DND-41 (cell line): ENCODE results near the gene CERS6.

ENCODE experiments used
- ATAC-seq: fragments of 200-7000 bp; cut with Tn5 transposase; 3 replicates; pipeline ENCODE4 v1.9.1; 2021; ENCODE audit warnings: low read depth; ENCODE audit not compliant: insufficient read depth
- DNase-seq: peaks from one replicate; pipeline ENCODE4 v3.0.0-alpha.2; 2020
- H2AFZ ChIP-seq: 2 replicates; pipeline ENCODE4 v1.6.0; 2012; ENCODE audit warnings: low read depth, low read length
- H3K27ac ChIP-seq: 2 replicates; pipeline ENCODE4 v1.5.1; 2012; ENCODE audit warnings: low read length, inconsistent platforms
- H3K27me3 ChIP-seq: fragments of 200-600 bp; sonication (generic); 2 replicates; pipeline ENCODE4 v1.6.0; 2012; ENCODE audit warnings: low read length, mild to moderate bottlenecking, inconsistent platforms; ENCODE audit not compliant: insufficient read depth, poor library complexity
- H3K36me3 ChIP-seq: 2 replicates; pipeline ENCODE4 v1.5.1; 2012; ENCODE audit warnings: low read length, inconsistent platforms; ENCODE audit not compliant: insufficient read depth
- H3K4me1 ChIP-seq: 2 replicates; pipeline ENCODE4 v1.5.1; 2012; ENCODE audit warnings: mild to moderate bottlenecking, low read length; ENCODE audit not compliant: insufficient read depth
- H3K4me2 ChIP-seq: 2 replicates; pipeline ENCODE4 v1.6.0; 2012; ENCODE audit warnings: mild to moderate bottlenecking, moderate library complexity, low read length, inconsistent platforms; ENCODE audit not compliant: insufficient read depth
- H3K4me3 ChIP-seq, 2 experiments: fragments of 200-600 bp in 1 of 2; shearing (Covaris generic) in 1 of 2; 2 replicates each; pipeline ENCODE4 v1.5.1; 2012 to 2016; ENCODE audit warnings: inconsistent platforms in 2 of 2, low read length in 2 of 2, mild to moderate bottlenecking in 2 of 2, low read depth in 1 of 2, moderate library complexity in 1 of 2
- H3K79me2 ChIP-seq: 2 replicates; pipeline ENCODE4 v1.6.0; 2012; ENCODE audit warnings: low read length, inconsistent platforms; ENCODE audit not compliant: insufficient read depth
- H3K9ac ChIP-seq: 2 replicates; pipeline ENCODE4 v1.6.0; 2012; ENCODE audit warnings: low read depth, mild to moderate bottlenecking, inconsistent platforms, low read length, moderate library complexity
- H3K9me3 ChIP-seq: 2 replicates; pipeline ENCODE4 v1.5.1; 2012; ENCODE audit warnings: low read length, moderate library complexity, mild to moderate bottlenecking, inconsistent platforms; ENCODE audit not compliant: insufficient read depth, severe bottlenecking
- H4K20me1 ChIP-seq: 2 replicates; pipeline ENCODE4 v1.6.0; 2012; ENCODE audit warnings: low read length; ENCODE audit not compliant: insufficient read depth
- CTCF ChIP-seq: IDR thresholded peaks from 2 replicates; pipeline ENCODE4 v1.5.1; 2012; ENCODE audit warnings: borderline replicate concordance, low read length, moderate library complexity, mild to moderate bottlenecking; ENCODE audit not compliant: poor library complexity, severe bottlenecking; ENCODE audit errors: extremely low read depth
- EZH2 ChIP-seq: IDR thresholded peaks from 3 replicates; pipeline ENCODE4 v1.6.1; 2012; ENCODE audit warnings: borderline replicate concordance, low read depth, mild to moderate bottlenecking, moderate library complexity, low read length, inconsistent platforms; ENCODE audit not compliant: severe bottlenecking

The CERS6 gene

GRCh38 chr2:168703926-168704325 lies 247.9 kb downstream of the CERS6 start:
- no peak overlapping the region for H3K27ac ChIP-seq
- no peaks in the 10 kb centered on the region for H3K9me3 ChIP-seq
- H4K20me1 ChIP-seq: no peaks in the 10 kb centered on the region
- H3K4me3 ChIP-seq: no peak overlapping the region
- ATAC-seq (peak; percentile 45; the same call in 1 of the 3 replicates), DNase-seq (no peak)
- no peak overlapping the region for H2AFZ ChIP-seq
- H3K36me3 ChIP-seq: no peaks in the 10 kb centered on the region
- H3K9ac ChIP-seq: no peak overlapping the region
- no peak for TF ChIP-seq EZH2
- H3K4me2 ChIP-seq: no peak overlapping the region
- no peaks in the 10 kb centered on the region for H3K27me3 ChIP-seq
- no peaks in the 10 kb centered on the region for H3K79me2 ChIP-seq
- H3K4me1 ChIP-seq: no peaks in the 10 kb centered on the region

DNA sequence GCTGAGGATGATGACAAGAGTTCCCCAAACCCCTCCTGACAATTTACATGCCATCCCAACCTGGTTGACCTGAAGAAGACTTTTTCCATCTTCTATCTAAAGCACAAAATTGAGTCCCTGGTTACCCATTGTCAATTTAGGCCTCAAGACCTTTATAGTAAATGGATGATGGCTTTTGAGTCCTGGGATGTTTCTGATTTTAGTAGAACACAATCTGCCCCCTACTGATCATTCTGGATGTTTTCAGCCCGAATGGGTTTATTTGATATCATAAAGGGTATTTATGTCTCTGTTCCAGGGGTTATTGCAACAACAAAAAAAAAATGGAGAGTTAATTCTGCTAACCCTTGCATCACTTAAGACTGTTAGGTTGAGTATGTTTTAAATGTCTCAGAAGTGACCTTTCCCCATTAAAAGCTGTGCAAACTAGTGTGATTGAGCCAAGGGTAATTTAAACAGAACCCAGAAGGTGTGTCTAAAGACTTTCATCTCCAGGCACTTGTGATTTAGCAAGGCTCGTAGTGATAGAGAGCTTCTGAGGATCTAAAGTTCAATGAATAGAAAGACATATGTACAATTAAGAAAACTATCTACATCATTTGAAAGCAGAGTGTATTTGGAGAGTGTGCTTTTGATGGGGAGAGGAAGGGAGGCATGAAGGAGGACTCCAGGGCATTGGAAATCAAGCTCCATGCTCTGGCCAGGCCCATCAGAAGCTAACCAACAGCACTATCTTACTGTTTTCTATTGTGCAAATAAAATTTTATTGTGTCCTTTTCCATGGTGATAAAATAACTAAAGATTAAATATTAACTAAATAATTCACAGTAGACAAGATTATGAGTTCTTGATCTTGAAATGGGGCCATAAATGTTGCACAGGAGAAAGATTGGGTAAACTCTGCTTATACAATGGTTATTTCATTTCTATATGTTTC lies 249.7 kb downstream of the CERS6 start:
- no peaks in the 10 kb centered on the region for H3K79me2 ChIP-seq
- H3K4me2 ChIP-seq: no peak overlapping the region
- H3K27ac ChIP-seq: no peak overlapping the region
- TF ChIP-seq EZH2: no peak
- TF ChIP-seq CTCF: peak; percentile 44
- DNase-seq (no peak), ATAC-seq (no peak)
- H3K27me3 ChIP-seq: no peaks in the 10 kb centered on the region
- no peaks in the 10 kb centered on the region for H3K9me3 ChIP-seq
- H3K36me3 ChIP-seq: no peaks in the 10 kb centered on the region
- no peaks in the 10 kb centered on the region for H4K20me1 ChIP-seq
- H3K4me1 ChIP-seq: no peaks in the 10 kb centered on the region
- no peak overlapping the region for H3K4me3 ChIP-seq
- H3K9ac ChIP-seq: no peak overlapping the region
- no peak overlapping the region for H2AFZ ChIP-seq

DNA sequence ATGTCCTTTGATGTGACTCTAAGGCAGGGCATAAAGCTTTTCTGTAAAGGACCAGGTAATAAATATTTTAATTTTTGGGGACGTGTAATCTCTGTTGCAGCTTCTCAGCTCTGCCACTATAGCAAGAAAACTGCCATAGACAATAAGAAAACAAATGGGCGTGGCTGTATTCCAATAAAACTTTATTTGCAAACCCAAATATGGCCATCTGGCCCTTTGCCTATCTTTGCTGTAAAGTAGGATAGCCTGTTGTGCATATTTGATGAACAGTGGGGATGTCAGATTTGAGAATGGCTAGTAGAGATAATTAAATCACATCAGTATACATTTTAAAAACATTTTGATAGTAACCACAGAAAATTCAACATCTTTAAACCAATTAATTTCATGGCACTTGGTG lies 250.7 kb downstream of the CERS6 start:
- Histone ChIP-seq H3K9ac (no peak overlapping the region), H4K20me1 (no peaks in the 10 kb centered on the region), H3K36me3 (no peaks in the 10 kb centered on the region), H3K4me2 (no peak overlapping the region), H3K9me3 (no peaks in the 10 kb centered on the region), H3K4me1 (no peaks in the 10 kb centered on the region), H2AFZ (no peak overlapping the region), H3K4me3 (no peak overlapping the region), H3K27ac (no peak overlapping the region), H3K27me3 (no peaks in the 10 kb centered on the region), H3K79me2 (no peaks in the 10 kb centered on the region)
- no peak for TF ChIP-seq CTCF
- no peak for TF ChIP-seq EZH2
- no peak for DNase-seq
- ATAC-seq: no peak

- Histone ChIP-seq H3K79me2 (no peaks in the 10 kb centered on the region), H3K9me3 (no peaks in the 10 kb centered on the region), H4K20me1 (no peaks in the 10 kb centered on the region), H2AFZ (no peak overlapping the region), H3K4me3 (no peak overlapping the region), H3K27ac (no peak overlapping the region), H3K4me1 (no peaks in the 10 kb centered on the region), H3K27me3 (no peaks in the 10 kb centered on the region), H3K9ac (no peak overlapping the region), H3K36me3 (no peaks in the 10 kb centered on the region), H3K4me2 (no peak overlapping the region)
- TF ChIP-seq CTCF: no peak
- TF ChIP-seq EZH2: no peak
- DNase-seq: no peak
- no peak for ATAC-seq
These were observed 252.0 kb downstream of the CERS6 start for GRCh38 chr2:168708080-168708479.
